GM18508 (cell line): ENCODE data around the gene TERF2IP.

Experiments used
- ATAC-seq: cut with Tn5 transposase; IDR thresholded peaks from one replicate; pipeline ENCODE4 v1.9.1; 2021; ENCODE audit warnings: moderate number of reproducible peaks; ENCODE audit not compliant: insufficient read depth, unreplicated experiment

Gene TERF2IP, protein sequence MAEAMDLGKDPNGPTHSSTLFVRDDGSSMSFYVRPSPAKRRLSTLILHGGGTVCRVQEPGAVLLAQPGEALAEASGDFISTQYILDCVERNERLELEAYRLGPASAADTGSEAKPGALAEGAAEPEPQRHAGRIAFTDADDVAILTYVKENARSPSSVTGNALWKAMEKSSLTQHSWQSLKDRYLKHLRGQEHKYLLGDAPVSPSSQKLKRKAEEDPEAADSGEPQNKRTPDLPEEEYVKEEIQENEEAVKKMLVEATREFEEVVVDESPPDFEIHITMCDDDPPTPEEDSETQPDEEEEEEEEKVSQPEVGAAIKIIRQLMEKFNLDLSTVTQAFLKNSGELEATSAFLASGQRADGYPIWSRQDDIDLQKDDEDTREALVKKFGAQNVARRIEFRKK

GRCh38 chr16:75647492-75648264, at the start of gene TERF2IP, which contains the start of gene KARS1:
Gene TERF2IP, plus strand, starts transcription at chr16:75647773. Its CDS starts 110 bp downstream, at chr16:75647883.
Gene KARS1, minus strand, starts transcription at chr16:75647665. Its CDS starts 26 bp downstream, at chr16:75647639.
- peak; percentile 70 for ATAC-seq

- ATAC-seq = no peak
Measured at GRCh38 chr16:75599452-75600277, 47.9 kb upstream of the TERF2IP start.

GRCh38 chr16:75603241-75603640, 44.3 kb upstream of the TERF2IP start:
- no peak for ATAC-seq

- ATAC-seq = no peak
Measured at GRCh38 chr16:75606507-75606906, 41.1 kb upstream of the TERF2IP start.

DNA sequence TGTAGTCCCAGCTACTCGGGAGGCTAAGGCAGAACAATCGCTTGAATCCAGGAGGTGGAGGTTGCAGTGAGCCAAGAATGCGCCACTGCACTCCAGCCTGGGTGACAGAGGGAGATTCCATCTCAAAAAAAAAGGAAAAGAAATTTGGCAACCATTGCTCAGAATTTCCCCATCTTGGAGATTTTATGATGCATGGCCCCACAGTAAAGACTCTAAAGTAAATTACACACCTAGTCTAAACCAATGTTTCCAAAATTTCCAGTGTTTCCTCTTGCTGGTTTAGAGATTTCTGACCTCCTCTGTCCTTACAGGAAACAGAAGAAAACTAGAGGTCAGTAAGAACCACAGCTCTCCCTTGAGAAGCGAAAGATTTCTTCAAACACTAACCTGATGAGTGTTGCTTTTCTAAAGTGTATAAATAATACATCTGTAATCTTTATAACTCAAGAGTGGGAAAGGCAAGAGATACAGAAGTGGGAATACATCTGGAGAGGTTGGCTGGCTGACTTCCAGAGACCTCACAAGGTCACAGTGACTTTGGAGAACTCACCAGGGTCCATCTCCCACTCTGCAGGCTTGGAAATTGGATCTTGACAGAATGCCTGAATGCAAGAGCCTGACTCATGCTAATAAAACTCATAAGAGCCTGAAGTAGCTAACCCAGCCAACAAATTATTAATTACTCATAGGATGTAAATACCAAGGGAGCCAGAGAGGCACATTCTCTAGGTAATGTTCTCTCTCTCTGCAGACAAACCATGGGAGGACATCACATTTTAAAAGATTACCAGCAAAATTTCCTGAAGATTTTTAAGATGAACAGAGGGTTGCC, 33.3 kb upstream of the TERF2IP start:
- no peak for ATAC-seq

DNA sequence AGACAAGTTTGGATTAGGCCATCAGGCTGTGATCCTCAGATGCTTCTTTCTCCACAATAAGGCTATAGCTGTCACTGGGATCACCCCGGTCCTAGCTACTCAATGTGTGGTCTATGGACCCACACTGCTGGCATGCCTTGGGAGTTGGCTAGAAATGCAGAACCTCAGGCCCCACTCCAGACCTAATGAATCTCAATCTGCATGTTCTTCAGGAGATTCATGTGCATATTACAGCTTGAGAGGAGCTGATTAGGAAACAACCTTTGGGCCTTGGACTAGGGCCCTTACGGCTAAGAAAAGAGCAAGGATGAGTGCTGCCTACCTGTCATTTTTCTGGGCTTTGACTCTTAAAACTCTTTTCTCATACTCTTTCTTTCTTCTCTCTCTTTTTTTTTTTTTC, 32.0 kb upstream of the TERF2IP start:
- no peak for ATAC-seq

DNA sequence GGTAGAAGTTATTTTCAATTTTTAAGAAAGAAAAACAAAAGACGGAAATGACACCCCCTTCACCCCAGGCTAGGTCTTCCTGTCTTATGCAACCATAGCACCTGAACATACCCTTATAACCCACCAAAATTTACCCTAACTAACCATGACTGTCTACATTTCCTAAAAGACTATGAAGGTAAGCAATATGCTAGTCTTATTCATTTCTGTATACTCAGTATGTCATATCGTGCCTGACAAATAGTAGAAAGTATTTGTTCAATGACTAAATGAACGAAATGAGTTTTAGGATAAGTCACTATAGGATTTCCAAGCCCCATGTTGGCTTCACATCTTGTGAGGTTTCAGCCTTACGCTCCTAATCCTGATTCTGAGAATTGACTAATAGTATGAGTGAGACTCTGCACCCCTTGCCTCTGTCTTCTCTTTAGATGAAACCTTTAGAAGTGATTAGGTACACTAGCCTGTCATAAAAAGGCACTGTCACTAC, 31.0 kb upstream of the TERF2IP start:
- no peak for ATAC-seq

DNA sequence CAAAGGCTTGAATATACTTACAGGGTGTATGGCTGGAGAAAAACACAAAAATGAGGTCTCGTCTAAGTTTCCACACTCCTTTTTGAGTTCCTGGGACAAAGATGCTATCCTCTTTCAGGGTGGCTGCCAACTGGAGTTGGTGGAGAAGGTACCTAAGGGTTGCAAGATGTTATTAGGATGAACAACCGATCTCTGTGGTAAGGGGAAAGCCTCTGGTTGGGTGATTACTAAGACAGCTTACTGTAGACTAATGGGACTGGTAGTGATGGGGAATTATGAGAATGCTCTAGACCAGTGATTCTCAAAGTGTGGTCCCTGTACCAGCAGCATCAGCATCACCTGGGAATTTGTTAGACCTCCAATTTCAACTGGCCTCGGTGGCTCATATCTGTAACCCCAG, 30.5 kb upstream of the TERF2IP start:
- ATAC-seq = no peak

DNA sequence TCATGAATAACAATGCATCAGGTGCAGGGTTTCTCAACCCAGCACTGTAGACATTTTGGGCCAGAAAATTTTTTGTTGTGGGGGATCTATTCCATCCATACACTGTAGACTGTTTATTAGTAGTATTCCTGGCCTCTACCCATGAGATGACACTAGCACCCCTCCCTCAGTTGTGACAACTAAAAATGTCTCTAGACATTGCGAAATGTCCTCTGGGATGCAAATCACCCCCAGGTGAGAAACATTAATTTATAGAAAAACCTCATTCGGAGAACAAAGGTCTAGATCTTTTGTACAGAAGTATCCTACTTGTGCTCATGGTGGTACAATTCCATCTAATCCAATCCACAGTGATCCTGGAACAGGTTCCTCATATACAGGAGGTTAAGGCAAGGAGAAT, 28.8 kb upstream of the TERF2IP start:
- no peak for ATAC-seq

DNA sequence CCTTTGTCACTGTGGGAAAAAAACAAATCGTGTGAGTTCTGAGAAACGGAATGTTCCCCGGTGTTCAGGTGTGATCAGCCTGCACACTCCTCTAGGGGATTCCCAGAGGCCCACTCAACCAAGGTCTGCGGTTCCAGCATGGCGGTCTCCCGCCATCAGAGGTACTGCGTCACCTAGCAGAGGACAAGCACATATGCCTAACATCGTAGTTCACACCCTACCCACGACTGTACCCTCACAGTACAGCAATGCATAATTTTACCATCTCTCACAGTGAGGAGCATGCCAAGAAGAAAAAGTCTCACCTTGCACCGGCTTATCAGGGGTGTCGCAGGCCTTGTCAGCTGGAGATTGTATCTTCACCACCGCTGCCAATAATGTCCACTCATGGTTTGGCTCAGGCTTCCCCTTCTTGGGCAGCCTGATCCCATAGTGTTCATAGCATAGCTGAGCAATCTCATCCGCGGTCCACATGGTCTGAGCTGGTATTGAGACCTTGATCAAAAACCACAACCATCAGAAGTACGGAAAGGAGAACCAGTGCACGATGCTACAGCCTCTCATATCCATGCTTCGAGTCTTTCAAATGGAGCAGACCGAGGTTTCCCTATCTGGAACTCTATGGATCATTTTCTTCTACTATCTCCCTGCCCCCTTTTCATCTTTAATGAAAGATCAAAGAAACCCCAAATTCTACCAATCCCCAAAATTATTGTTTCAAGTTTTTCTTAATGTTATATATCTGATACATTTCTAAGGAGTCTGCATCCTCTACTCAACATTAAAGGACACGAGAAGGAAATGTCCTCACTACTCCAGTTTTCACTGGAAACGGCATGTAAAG, 27.0 kb upstream of the TERF2IP start:
- no peak for ATAC-seq

GRCh38 chr16:75621170-75621477, 26.4 kb upstream of the TERF2IP start:
- no peak for ATAC-seq

GRCh38 chr16:75622761-75623605, 24.6 kb upstream of the TERF2IP start, which contains the start of gene ADAT1:
Gene ADAT1, minus strand, starts transcription at chr16:75623281. Its CDS starts 2,482 bp downstream, at chr16:75620799.
- peak; percentile 90 for ATAC-seq

- no peak for ATAC-seq
Measured at GRCh38 chr16:75624921-75625334, 22.6 kb upstream of the TERF2IP start.

GRCh38 chr16:75626806-75627205, 20.8 kb upstream of the TERF2IP start:
- no peak for ATAC-seq

DNA sequence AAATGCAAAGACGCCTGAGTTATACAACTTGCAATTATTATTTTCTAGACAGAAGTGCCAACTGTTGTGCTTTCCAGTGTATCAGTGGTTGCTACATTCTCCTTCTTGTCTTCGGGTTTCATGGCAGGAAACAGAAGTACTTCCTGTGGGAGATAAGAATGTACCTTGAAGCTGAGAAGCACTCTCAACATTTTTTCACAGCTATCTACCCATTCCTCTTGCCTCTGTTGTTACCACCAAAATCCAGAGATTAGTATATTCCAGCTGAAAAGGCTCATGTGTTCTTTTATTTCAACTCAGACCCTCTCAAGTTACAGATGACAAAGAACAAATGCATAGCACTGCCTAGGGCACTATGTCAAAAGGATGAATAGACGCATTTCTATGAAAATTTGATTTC, 19.7 kb upstream of the TERF2IP start:
- ATAC-seq = no peak

- ATAC-seq = no peak
Measured at GRCh38 chr16:75628351-75628750, 19.2 kb upstream of the TERF2IP start.

- ATAC-seq = no peak
Measured at GRCh38 chr16:75629132-75629531, 18.4 kb upstream of the TERF2IP start.

DNA sequence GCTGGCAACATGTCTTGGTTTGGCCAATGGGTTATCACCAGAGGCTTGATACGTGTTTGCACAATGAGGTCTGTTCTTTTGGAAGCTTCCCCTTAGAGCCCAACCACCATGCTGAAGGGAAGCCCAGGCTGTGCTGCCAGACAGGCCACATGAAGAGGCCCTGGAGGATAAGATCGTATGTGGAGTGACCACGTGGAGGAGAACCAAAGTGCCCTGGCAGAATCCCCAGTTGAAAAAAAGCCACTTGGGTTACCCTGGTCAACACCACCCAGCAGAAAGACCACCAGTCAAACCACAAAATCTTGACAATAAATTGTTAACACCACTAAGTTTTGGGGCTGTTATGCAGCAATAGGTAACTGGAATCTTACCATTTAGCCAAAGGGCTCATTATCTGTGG, 17.5 kb upstream of the TERF2IP start:
- ATAC-seq = no peak
